HG03342 (cell line): ENCODE results near the gene LRP11.
"Not testable (repeated sequence)": the region's sequence is repeated elsewhere in the genome, so short reads cannot be mapped to it uniquely, and the experiment has no call there.

ENCODE experiments used
- ATAC-seq: cut with Tn5 transposase; IDR thresholded peaks from one replicate; pipeline ENCODE4 v1.9.1; 2021; ENCODE audit warnings: mild to moderate bottlenecking, moderate library complexity; ENCODE audit not compliant: unreplicated experiment

Gene LRP11, protein sequence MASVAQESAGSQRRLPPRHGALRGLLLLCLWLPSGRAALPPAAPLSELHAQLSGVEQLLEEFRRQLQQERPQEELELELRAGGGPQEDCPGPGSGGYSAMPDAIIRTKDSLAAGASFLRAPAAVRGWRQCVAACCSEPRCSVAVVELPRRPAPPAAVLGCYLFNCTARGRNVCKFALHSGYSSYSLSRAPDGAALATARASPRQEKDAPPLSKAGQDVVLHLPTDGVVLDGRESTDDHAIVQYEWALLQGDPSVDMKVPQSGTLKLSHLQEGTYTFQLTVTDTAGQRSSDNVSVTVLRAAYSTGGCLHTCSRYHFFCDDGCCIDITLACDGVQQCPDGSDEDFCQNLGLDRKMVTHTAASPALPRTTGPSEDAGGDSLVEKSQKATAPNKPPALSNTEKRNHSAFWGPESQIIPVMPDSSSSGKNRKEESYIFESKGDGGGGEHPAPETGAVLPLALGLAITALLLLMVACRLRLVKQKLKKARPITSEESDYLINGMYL

GRCh38 chr6:149863698-149864577 lies at the start of gene LRP11:
TSS of gene LRP11 (minus strand) at chr6:149864359. CDS start at chr6:149864020, 339 bp downstream.
- ATAC-seq, result peak; percentile 92

DNA sequence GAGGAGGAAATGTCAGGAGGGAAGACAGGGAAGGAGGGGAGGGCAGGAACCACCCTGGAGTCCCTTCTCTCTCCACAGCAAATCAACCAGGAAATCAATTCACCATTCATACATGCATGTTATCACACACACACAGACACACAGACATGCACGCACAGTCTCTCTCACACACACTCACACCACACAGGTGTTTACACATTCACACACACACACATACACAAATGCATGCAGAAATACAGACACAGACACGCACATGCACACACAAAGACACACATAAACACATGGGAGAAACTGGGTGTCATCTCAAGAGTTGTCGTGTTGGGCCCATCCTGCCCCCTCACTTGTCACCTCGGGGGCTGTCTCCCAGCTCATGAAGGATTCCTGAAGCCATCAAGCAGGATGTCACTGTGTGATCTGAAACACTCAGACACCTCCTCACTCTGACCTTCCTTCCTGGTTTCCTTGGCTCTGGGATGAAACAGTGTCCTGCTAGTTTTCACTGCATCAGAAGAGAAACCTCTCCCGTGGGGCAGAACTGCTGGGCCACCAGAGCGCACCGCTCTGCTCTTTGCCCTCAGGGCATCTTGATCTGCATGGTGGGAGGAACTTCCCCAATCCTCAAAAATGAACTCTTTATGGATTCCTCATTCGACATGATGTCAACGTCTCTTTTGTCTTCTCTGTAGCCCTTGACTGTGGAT lies 49.5 kb upstream of the LRP11 start:
- no peak for ATAC-seq

GRCh38 chr6:149913085-149913484 lies 48.9 kb upstream of the LRP11 start:
- ATAC-seq, result no peak

GRCh38 chr6:149912680-149913079 lies 48.5 kb upstream of the LRP11 start:
- ATAC-seq, result not testable (repeated sequence)

GRCh38 chr6:149910721-149911151 lies 46.6 kb upstream of the LRP11 start:
- ATAC-seq, result no peak

GRCh38 chr6:149909701-149910470 lies 45.7 kb upstream of the LRP11 start:
- no peak for ATAC-seq

- ATAC-seq, result not testable (repeated sequence)
These were observed 44.3 kb upstream of the LRP11 start for GRCh38 chr6:149908480-149908879.

DNA sequence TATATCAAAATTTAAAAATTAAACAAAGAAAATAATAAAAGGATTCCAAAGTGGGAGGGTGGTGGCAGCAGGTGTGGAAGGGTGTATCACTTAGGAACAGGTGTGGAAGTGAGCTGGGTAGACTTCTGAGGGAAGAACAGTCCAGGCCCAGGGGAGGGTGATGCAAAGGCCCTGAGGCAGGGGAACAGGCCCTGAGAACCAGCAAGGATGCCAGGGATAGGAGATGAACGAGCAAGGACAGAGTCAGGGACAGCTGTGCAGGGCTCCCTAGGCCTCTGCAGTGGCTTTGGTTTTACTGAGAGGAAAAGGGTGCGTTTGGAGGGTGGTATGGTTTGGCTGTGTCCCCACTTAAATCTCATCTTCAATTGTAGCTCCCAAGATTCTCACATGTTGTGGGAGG lies 43.2 kb upstream of the LRP11 start:
- ATAC-seq, result no peak

- no peak for ATAC-seq
These were observed 42.2 kb upstream of the LRP11 start for GRCh38 chr6:149906405-149906804.

GRCh38 chr6:149905911-149906371 lies 41.8 kb upstream of the LRP11 start:
- no peak for ATAC-seq

DNA sequence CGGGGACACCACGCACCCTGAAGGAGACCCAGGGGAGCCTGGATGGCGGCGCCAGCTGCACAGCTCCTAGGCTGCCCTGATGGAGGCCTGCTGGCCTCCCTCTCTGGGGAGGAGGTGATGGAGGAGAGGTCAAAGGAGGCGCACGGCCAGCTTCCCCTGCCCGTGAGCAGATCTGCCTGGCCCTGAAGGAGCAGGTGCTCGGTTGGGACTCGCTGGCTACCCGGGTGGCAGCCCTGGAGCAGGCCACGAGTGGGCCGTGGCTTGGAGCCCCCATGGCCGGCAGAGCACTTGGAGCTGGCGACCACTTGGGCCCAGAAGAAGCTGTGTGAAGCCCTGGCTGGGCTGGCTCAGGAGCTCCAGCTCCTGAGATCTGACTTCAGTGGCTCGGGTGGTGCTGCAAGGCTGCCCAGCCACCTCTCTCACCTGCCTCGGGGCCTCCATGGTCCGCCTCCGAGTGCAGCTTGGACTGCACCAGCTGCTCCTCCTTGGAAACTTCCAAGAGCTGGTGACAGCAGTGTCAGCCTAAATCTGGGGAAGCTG lies 41.3 kb upstream of the LRP11 start:
- no peak for ATAC-seq

GRCh38 chr6:149904661-149905370 lies 40.7 kb upstream of the LRP11 start:
- ATAC-seq, result no peak

DNA sequence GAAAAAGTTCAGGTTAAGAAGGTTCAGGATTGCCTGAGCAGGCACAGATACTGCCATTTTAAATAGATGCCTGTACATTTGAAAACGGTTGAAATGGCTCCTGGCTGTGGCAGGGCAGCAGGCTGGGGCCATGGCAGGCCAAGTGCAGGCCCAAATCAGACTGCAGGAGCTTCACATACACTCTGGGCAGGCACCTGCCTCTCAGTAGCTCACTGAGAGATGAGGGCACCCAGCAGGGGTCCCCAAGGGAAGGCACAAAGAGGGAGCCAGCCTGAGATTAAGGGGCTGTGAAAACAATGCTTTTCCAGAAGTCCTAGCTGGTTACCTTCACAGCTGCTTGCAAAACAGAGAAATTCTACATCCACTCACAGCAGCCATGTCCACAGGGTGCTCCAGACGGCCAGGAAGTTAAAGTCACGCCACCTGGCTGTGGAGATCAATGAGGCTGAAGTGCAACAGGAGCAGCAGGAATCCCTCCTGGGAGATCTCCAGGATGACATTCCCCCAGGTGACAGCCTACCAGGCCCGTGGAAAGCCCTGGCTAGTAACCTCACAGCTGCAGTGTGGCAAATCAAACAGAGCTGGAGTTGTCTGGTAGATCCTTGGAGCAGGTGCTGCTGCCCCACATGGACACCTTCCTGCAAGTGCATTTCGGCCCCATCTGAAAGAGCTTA lies 39.9 kb upstream of the LRP11 start:
- ATAC-seq, result no peak

GRCh38 chr6:149901444-149902140 lies 37.4 kb upstream of the LRP11 start:
- no peak for ATAC-seq

DNA sequence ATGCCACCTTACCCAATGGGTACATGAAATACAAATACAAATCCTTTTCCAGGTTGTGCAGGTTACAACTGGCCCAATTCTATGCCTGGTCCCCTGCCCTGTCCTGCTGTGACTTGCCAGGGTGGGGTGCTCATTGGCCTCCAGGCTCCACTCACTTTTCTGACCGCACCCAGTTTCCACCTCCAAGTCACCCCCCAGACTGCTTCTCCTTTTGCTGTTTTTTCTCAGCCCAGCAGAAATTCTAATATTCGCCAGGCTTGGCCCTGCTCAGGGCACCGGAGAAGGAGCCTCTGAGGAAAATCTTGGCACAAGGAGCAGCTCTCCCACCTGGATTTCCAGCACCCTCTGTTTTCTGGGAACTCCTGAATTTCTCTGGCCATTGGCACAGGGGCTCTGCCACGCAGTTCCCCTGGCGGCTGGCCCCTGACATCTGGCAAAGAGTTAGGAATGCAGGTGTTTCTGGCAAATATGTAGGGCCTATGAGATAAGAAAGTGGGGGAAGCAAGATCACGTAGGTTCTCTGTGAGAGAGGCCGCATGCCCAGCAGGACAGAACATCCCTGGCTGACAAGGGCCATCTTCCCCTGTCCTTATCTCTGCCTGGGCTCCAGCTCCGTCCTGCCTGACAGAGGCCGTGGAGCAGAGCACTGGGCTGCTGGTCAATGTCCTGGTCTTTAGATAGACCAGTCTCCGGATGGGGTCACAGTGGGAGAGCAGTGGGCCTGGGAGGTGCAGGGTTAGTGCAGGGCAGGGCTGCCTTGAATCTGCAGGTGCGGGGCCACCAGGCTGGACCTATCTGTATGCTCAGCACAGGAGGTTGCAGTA lies 36.7 kb upstream of the LRP11 start:
- ATAC-seq, result no peak

- no peak for ATAC-seq
These were observed 35.9 kb upstream of the LRP11 start for GRCh38 chr6:149899926-149900619.

DNA sequence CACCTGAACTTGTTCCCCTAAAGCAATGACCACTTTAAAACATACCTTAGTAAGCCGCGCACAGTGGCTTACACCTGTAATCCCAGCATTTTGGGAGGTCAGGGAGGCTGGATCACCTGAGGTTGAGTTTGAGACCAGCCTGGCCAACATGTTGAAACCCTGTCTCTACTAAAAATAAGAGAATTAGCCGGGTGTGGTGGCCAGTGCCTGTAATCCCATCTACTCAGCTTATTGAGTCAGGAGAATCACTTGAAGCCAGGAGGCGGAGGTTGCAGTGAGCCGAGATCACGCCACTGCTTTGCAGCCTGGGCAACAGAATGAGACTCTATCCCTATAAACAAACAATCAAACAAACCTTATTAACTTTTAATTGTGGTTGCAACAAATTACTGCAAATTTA lies 35.3 kb upstream of the LRP11 start:
- ATAC-seq, result no peak
